Epithelial cell of esophagus (primary cell): ENCODE results near the gene OSBPL10.

Experiments
- DNase-seq: peaks from one replicate; pipeline ENCODE4 v3.0.0; 2010; ENCODE audit warnings: low read depth
- H3K4me3 ChIP-seq: 2 replicates; pipeline ENCODE4 v1.5.1; 2011; ENCODE audit warnings: mild to moderate bottlenecking, low read length, control low read depth
- CTCF ChIP-seq: IDR thresholded peaks from 2 replicates; pipeline ENCODE4 v1.5.1; 2011; ENCODE audit warnings: low read depth, mild to moderate bottlenecking, low read length, control low read depth, inconsistent platforms; ENCODE audit not compliant: insufficient read depth; ENCODE audit errors: missing control alignments

Gene OSBPL10

GRCh38 chr3:31908391-31909097, 72.5 kb downstream of the OSBPL10 start:
- no peak overlapping the region for H3K4me3 ChIP-seq
- peak; percentile 31 for DNase-seq
- peak; percentile 23 for TF ChIP-seq CTCF

GRCh38 chr3:31906182-31906581, 74.9 kb downstream of the OSBPL10 start:
- DNase-seq = peak; percentile 27
- H3K4me3 ChIP-seq = no peak overlapping the region
- no peak for TF ChIP-seq CTCF

- DNase-seq = peak; percentile 53
- H3K4me3 ChIP-seq = no peak overlapping the region
- no peak for TF ChIP-seq CTCF
Observed at GRCh38 chr3:31903686-31904431, 77.2 kb downstream of the OSBPL10 start.

GRCh38 chr3:31900583-31900982, 80.5 kb downstream of the OSBPL10 start:
- H3K4me3 ChIP-seq = no peak overlapping the region
- TF ChIP-seq CTCF = no peak
- no peak for DNase-seq

- no peak for TF ChIP-seq CTCF
- no peak overlapping the region for H3K4me3 ChIP-seq
- DNase-seq = no peak
Observed at GRCh38 chr3:31896648-31897433, 84.2 kb downstream of the OSBPL10 start.

- no peak overlapping the region for H3K4me3 ChIP-seq
- no peak for DNase-seq
- no peak for TF ChIP-seq CTCF
Observed at GRCh38 chr3:31896026-31896425, 85.0 kb downstream of the OSBPL10 start.
